HG03469 (cell line): Measurements from ENCODE around the gene SYTL3.
"Not testable (repeated sequence)": the region's sequence is repeated elsewhere in the genome, so short reads cannot be mapped to it uniquely, and the experiment has no call there.

Experiments used
- ATAC-seq: cut with Tn5 transposase; IDR thresholded peaks from one replicate; pipeline ENCODE4 v1.9.1; 2021; ENCODE audit warnings: mild to moderate bottlenecking, moderate library complexity, moderate number of reproducible peaks; ENCODE audit not compliant: unreplicated experiment

The SYTL3 gene

DNA sequence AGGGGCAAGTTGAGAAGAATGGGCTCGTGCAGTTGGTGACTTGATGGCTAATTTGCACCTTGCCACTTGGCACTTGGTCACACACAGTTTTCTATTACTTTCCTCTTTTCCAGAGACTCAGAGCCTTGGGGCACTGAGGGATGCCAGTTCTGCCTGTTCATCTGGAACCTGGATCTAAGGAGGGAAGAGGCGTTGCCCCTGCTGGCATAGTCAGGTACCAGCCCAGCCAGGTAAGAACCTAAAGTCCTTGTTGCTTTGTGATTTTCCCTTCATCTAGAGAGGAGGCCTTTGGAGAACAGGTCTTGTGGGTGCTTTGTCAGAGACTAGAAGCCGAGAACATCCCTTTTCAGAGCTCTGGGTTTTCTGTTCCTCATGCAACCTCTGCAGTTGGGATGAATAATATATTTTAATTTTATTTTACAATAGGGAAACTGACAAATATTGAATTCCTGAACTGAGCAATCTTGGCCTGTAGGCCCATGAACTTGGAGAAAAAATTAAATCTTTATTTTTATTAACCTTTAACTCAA, 11.4 kb downstream of the SYTL3 start:
- no peak for ATAC-seq

GRCh38 chr6:158662607-158662953, 12.7 kb downstream of the SYTL3 start:
- ATAC-seq: no peak

GRCh38 chr6:158662954-158663624, 13.2 kb downstream of the SYTL3 start:
- ATAC-seq: no peak

- ATAC-seq: no peak
These were observed 13.8 kb downstream of the SYTL3 start for GRCh38 chr6:158663625-158664165.

DNA sequence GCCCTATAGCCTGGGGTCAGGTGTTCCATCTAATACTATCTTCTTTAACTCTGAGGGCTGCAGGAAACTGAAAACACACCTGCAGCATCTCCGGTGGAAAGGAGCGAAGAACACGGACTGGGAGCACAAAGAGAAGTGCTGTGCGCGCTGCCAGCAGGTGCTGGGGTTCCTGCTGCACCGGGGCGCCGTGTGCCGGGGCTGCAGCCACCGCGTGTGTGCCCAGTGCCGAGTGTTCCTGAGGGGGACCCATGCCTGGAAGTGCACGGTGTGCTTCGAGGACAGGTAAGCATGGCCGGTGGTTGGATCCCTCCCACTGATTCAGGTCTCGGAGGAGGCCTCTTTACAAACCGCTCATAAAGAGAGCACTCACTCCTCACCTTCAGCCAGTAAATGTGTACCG, 15.5 kb downstream of the SYTL3 start:
- no peak for ATAC-seq

DNA sequence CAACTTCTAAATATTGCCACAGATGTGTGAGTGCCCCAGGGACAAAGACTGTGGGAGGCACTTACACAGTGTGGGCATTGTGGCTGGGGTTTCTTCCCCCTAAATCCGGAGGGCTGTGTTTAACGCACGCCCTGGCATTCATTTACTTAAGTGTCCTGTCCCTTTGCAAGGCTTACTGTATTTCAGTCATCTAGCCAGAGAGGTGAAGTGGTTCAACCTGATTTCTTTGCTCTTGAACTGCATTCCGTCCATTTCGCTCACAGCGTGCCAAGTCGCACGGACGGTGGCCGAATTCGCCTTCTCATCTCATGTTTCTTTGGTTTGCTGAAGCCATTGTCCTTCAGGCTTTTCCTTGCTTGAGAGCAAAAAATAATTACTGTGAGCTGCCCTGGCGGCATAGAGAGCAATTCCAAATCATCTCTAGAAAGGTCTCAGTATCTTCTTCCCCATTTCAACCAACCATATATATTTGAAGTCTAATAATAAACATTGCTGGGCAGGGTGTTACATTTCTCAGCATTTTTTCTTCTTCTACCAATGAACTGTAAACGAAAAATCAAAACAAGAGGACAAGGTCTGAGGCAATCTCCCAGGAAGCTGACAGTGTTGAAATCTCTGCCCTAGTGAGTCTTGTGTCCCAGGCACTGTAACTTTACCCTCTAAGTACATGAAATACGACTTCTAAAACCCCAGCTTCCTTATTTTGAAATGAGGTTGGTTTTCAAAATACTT, 16.9 kb downstream of the SYTL3 start:
- ATAC-seq: no peak

GRCh38 chr6:158667360-158667981, 17.6 kb downstream of the SYTL3 start:
- no peak for ATAC-seq

DNA sequence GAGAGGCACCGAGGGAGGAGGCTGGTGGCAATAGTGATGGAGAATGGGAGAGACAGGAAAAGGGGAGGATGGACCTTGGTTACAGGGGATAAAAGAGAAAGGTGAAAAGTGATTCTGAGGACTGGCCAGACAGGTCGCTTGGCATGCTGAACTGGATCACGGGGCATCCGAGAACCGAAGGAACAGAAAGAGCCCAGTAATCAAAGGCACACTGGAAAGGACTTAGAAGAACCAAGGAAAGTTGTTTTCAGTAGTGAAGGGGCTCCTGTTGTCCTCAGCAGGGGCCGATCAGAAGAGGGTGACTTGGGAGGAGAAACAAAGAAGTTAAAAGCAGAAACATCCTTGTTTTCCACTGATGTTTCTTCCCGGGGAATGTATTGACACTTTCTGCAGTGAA, 18.9 kb downstream of the SYTL3 start:
- no peak for ATAC-seq

GRCh38 chr6:158669145-158670035, 19.5 kb downstream of the SYTL3 start:
- ATAC-seq: no peak

GRCh38 chr6:158672119-158672518, 22.3 kb downstream of the SYTL3 start:
- ATAC-seq: not testable (repeated sequence)

DNA sequence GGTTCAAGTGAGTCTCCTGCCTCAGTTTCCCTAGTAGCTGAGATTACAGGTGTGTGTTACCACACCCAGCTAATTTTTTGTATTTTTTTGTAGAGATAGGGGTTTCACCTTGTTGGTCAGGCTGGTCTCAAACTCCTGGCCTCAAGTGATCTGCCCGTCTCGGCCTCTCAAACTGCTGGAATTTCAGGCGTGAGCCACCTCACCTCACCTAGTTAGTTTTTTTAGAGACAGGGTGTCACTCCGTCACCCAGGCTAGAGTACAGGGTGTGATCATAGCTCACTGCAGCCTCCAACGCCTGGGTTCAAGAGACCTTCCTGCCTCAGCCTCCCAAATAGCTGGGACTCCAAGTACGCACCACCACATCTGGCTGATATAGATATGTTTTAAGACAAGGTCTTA, 22.9 kb downstream of the SYTL3 start:
- ATAC-seq: no peak

DNA sequence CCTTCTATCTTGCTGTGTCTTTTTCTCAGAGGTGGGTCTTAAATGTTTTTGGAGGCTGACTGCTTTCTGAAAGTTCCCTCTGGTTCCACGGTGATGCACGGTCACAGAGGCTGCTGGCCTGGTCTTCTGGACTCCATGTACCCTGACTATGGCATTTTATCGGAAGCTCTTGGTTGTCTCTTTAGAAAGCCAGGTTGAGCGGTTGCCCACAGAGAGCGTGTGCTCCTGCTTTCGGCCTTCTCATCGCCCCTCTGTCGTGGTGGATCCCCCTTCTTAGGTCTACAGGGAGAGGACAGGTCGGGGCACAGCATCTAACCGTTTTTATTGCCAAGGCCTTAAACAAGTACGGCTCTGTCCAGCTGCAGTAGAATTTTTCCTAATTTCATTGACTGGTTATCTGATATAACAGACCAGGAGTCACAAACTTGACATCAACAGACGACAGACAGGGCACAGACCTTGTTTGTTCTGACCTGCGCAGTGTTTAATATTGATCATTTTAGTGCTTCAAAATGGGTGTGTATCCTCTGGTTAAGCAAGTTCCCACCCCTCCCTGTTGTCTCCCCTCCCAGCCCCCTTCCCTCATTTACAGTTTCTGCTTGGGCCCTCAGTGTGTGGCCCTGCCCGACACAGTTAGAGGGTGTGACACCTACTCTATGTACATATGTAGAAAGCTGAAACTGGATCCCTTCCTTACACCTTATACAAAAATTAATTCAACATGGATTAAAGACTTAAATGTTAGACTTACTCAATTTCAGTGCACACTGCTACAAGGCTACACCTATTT, 24.7 kb downstream of the SYTL3 start:
- ATAC-seq: no peak

DNA sequence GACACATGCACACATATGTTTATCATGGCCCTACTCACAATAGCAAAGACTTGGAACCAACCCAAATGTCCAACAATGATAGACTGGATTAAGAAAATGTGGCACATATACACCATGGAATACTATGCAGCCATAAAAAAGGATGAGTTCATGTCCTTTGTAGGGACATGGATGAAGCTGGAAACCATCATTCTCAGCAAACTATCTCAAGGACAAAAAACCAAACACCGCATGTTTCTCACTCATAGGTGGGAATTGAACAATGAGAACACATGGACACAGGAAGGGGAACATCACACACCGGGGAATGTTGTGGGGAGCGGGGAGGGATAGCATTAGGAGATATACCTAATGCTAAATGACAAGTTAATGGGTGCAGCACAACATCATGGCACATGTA, 27.2 kb downstream of the SYTL3 start:
- not testable (repeated sequence) for ATAC-seq

- no peak for ATAC-seq
These were observed 28.2 kb downstream of the SYTL3 start for GRCh38 chr6:158677906-158678578.

DNA sequence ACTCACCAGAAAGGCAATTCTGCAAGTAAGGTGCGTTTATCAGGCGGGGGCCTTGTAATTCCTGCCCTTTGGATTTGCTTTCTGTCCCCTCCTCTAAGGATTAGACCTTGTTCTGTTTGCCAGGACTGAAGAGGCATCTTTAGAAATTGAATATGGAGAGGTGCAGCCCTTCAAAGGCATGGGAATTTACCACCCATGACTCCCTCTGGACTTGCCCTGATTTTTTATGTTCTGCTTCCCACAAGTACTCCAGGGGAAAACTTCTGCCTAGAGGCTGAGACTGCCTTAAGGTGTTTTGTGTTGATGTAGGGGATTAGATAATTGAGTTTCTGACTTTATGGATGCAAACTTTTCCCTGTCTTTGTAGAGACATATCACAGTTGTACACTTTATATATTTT, 30.2 kb downstream of the SYTL3 start:
- no peak for ATAC-seq

DNA sequence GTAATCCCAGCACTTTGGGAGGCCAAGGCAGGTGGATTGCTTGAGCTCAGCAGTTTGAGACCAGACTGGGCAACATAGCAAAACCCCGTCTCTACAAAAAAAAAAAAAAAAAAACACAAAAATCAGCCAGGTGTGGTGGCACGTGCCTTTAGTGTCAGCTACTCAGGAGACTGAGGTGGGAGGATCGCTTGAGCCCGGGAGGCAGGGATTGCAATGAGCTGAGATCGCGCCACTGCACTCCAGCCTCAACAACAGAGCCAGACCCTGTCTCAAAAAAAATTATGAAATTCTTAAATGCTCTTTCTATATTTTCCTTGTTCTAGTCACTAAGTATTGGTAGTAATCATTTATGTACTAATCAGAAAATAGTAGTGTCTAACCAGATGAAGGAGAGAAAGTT, 30.6 kb downstream of the SYTL3 start:
- ATAC-seq: no peak

DNA sequence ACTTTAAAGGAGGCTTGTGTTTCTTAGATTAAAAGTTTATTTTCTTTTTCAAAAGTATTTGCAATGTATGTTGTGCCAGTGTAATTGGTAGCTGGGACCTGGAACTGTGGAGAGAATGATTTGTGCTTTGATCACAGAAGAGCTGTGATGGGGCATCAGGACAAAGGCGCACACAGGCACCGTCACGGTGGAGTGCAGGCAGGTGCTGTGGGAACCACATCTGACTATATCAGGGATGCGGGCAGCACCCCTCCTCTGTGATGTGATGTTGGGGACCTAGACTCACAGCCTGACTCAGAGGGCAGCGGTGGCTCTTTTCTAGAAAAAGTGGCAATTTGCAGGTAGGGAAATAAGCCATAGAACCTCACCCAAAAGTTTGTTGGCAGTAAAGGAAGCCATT, 34.5 kb downstream of the SYTL3 start:
- ATAC-seq: no peak

DNA sequence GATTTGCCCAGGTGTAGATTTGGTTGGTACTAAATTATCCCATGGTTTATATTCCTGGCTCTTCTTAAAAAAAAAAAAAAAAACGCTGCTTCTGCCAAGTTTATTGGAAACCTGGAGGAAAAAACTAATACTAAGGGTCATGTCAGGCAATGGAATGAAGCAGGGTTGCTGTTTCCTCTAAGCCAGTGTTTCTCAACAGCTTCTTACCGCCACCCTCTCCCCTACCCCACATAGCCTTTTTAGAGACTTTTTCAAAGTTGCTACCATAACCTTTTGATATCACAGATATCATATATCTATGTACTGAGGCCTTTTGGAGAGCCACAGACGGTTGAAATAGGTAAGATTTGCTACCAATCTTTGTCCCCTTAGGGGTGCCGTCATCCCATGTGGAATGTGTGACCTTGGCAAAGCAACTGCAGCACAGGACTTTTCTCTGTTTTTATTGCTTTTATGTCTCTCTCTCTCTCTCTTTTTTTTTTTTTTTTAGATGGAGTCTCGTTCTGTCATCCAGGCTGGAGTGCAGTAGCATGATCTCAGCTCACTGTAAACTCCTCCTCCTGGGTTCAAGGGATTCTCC, 35.0 kb downstream of the SYTL3 start:
- ATAC-seq: no peak

GRCh38 chr6:158686311-158686710, 36.5 kb downstream of the SYTL3 start:
- no peak for ATAC-seq
